GM23338 (cell line): ENCODE data around the gene ZNF512.

Experiments
- CREB1 ChIP-seq: fragments of 250-450 bp; sonication (Bioruptor Pico); IDR thresholded peaks from 2 replicates; pipeline ENCODE4 v1.5.0; 2020; ENCODE audit warnings: low read depth, mild to moderate bottlenecking, moderate library complexity
- EZH2 ChIP-seq: fragments of 200-600 bp; sonication (generic); IDR thresholded peaks from one replicate; pipeline ENCODE4 v1.8.0; 2017; ENCODE audit warnings: antibody characterized with exemption, mild to moderate bottlenecking, low read depth; ENCODE audit not compliant: unreplicated experiment
- EZH2phosphoT487 ChIP-seq: fragments of 200-600 bp; sonication (generic); IDR thresholded peaks from one replicate; pipeline ENCODE4 v1.8.1; 2018; ENCODE audit warnings: antibody characterized with exemption; ENCODE audit not compliant: unreplicated experiment
- JUNB ChIP-seq: IDR thresholded peaks from one replicate; pipeline ENCODE4 v1.6.1; 2016; ENCODE audit warnings: antibody characterized with exemption; ENCODE audit not compliant: unreplicated experiment
- NANOG ChIP-seq: IDR thresholded peaks from 2 replicates; pipeline ENCODE4 v1.6.1; 2016; ENCODE audit warnings: antibody characterized with exemption, borderline replicate concordance
- POLR2AphosphoS5 ChIP-seq: IDR thresholded peaks from 2 replicates; pipeline ENCODE4 v1.6.1; 2016; ENCODE audit warnings: antibody characterized with exemption, low read depth
- STAT1 ChIP-seq: IDR thresholded peaks from one replicate; pipeline ENCODE4 v1.6.1; 2016; ENCODE audit warnings: antibody characterized with exemption; ENCODE audit not compliant: unreplicated experiment
- ZNF114 ChIP-seq: fragments of 250-450 bp; sonication (Bioruptor Pico); IDR thresholded peaks from 2 replicates; pipeline ENCODE4 v1.5.0; 2020; ENCODE audit warnings: mild to moderate bottlenecking, moderate library complexity
- ZNF331 ChIP-seq: fragments of 250-450 bp; sonication (Bioruptor Pico); IDR thresholded peaks from 2 replicates; pipeline ENCODE4 v1.5.0; 2020; ENCODE audit warnings: low read depth, mild to moderate bottlenecking, moderate library complexity
- TF ChIP-seq, protein P1 (sequence below), 2 experiments: fragments of 200-600 bp in 1 of 2; sonication (generic) in 1 of 2; conservative IDR thresholded peaks; 2 replicates each; pipeline versions ENCODE4 v1.5.1 to v1.6.1; 2016 to 2017; ENCODE audit warnings: antibody characterized with exemption in 2 of 2, low read depth in 2 of 2, mild to moderate bottlenecking in 2 of 2, moderate library complexity in 1 of 2
- TF ChIP-seq, protein P2 (sequence below): IDR thresholded peaks from one replicate; pipeline ENCODE4 v1.6.1; 2018; ENCODE audit warnings: antibody characterized with exemption; ENCODE audit not compliant: unreplicated experiment
- TF ChIP-seq, protein P3 (sequence below): IDR thresholded peaks from 2 replicates; pipeline ENCODE4 v1.6.1; 2016; ENCODE audit warnings: antibody characterized with exemption

DNA sequence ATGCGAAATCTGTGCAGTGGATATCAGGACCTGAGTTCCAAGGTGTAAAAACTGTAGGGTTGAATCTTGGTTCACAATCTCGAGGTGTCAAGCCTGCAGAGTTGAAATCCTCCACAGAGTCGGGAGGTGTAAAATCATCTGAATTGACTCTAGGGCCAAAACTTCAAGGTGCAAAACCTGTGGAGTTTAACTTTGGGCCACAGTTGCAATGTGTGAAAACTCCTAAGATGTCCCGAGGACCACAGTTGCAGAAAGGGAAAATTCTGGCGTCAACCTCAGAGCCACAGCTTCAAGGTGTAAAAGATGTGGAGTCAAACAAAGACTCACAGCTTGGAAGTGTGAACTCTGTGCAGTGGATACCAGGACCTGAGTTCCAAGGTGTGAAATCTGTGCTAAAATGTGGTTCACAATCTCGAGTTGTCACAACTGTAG is 9.8 kb upstream of the ZNF512 start:
- TF ChIP-seq, protein P1, sequence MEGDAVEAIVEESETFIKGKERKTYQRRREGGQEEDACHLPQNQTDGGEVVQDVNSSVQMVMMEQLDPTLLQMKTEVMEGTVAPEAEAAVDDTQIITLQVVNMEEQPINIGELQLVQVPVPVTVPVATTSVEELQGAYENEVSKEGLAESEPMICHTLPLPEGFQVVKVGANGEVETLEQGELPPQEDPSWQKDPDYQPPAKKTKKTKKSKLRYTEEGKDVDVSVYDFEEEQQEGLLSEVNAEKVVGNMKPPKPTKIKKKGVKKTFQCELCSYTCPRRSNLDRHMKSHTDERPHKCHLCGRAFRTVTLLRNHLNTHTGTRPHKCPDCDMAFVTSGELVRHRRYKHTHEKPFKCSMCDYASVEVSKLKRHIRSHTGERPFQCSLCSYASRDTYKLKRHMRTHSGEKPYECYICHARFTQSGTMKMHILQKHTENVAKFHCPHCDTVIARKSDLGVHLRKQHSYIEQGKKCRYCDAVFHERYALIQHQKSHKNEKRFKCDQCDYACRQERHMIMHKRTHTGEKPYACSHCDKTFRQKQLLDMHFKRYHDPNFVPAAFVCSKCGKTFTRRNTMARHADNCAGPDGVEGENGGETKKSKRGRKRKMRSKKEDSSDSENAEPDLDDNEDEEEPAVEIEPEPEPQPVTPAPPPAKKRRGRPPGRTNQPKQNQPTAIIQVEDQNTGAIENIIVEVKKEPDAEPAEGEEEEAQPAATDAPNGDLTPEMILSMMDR (conservative IDR thresholded peaks at IDR 0.05; ENCODE audit: low read depth in 2 of 2) = no peak
- TF ChIP-seq POLR2AphosphoS5 (no peak), EZH2phosphoT487 (no peak), EZH2 (no peak), ZNF114 (no peak), JUNB (no peak), CREB1 (CRISPR knock-in tag) (no peak), NANOG (no peak), STAT1 (no peak), ZNF331 (CRISPR knock-in tag) (no peak)
- TF ChIP-seq, protein P2, sequence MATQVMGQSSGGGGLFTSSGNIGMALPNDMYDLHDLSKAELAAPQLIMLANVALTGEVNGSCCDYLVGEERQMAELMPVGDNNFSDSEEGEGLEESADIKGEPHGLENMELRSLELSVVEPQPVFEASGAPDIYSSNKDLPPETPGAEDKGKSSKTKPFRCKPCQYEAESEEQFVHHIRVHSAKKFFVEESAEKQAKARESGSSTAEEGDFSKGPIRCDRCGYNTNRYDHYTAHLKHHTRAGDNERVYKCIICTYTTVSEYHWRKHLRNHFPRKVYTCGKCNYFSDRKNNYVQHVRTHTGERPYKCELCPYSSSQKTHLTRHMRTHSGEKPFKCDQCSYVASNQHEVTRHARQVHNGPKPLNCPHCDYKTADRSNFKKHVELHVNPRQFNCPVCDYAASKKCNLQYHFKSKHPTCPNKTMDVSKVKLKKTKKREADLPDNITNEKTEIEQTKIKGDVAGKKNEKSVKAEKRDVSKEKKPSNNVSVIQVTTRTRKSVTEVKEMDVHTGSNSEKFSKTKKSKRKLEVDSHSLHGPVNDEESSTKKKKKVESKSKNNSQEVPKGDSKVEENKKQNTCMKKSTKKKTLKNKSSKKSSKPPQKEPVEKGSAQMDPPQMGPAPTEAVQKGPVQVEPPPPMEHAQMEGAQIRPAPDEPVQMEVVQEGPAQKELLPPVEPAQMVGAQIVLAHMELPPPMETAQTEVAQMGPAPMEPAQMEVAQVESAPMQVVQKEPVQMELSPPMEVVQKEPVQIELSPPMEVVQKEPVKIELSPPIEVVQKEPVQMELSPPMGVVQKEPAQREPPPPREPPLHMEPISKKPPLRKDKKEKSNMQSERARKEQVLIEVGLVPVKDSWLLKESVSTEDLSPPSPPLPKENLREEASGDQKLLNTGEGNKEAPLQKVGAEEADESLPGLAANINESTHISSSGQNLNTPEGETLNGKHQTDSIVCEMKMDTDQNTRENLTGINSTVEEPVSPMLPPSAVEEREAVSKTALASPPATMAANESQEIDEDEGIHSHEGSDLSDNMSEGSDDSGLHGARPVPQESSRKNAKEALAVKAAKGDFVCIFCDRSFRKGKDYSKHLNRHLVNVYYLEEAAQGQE = no peak
- TF ChIP-seq, protein P3, sequence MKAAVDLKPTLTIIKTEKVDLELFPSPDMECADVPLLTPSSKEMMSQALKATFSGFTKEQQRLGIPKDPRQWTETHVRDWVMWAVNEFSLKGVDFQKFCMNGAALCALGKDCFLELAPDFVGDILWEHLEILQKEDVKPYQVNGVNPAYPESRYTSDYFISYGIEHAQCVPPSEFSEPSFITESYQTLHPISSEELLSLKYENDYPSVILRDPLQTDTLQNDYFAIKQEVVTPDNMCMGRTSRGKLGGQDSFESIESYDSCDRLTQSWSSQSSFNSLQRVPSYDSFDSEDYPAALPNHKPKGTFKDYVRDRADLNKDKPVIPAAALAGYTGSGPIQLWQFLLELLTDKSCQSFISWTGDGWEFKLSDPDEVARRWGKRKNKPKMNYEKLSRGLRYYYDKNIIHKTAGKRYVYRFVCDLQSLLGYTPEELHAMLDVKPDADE = no peak
